Measurements from ENCODE around the gene TEX2. TPM values are rescaled to one million over a fixed set of nuclear protein-coding genes. Genes with fewer than 3 reads are reported as not detected.

The TEX2 gene
- total and polyA plus RNA-seq, 2 of the 13 experiments (the other 11 are each of a cell fraction or from before 2014, with no cell fraction given): 21.4 to 37.7 TPM

GRCh38 chr17:64203630-64204029, 59.4 kb downstream of the TEX2 start:
- no peak overlapping the region for H3K9ac ChIP-seq (ENCODE audit: insufficient read depth, low read depth, low read length)
- ChIA-PET POLR2A (interaction anchor here (3.0 to 4.1 kb wide), 2 partner anchors 13 to 58 kb away, joined by 22 to 33 read pairs; no protein-coding TSS in a partner anchor), CTCF (ENCODE audit: low intra/inter-chr PET ratio, low total read pairs) (no interaction called here)
- FAIRE-seq: no peak
- H3K9me3 ChIP-seq (ENCODE audit: low read length): no peaks in the 10 kb centered on the region
- WGBS (ENCODE audit: low lambda C conversion rate): 69% methylated on average over 4 of the region's 4 CpGs
- H3K36me3 ChIP-seq (replicated peaks in 1 of 2; ENCODE audit: control insufficient read depth in 1 of 2, insufficient read depth in 2 of 2, low read length in 2 of 2): no peaks in the 10 kb centered on the region; a peak in 1 of 5 replicates
- no peak overlapping the region for H3K4me2 ChIP-seq (ENCODE audit: low read depth, low read length)
- no peaks in the 10 kb centered on the region for H4K20me1 ChIP-seq (ENCODE audit: insufficient read depth, low read length)
- in situ Hi-C loops (cut with HindIII; ENCODE audit: extremely low pct_ligation_motif_present, low pct_unique_long_range_greater_than_20kb): no loop called here
- DNase-seq (ENCODE audit: low spot score): no peak
- H3K27me3 ChIP-seq (ENCODE audit: control insufficient read depth in 1 of 2, insufficient read depth in 2 of 2, low read length in 2 of 2): no peaks in the 10 kb centered on the region
- no peak overlapping the region for H3K4me3 ChIP-seq (replicated peaks in 1 of 3; ENCODE audit: insufficient read depth in 1 of 3, low read depth in 2 of 3, low read length in 3 of 3)
- no peak overlapping the region for H3K27ac ChIP-seq (ENCODE audit: extremely low read length, insufficient read depth, low read length)
- H3K79me2 ChIP-seq (ENCODE audit: insufficient read depth, low read length): peaks cover 31% of the 10 kb centered on the region
- ATAC-seq: no peak
- no peak overlapping the region for H2AFZ ChIP-seq (ENCODE audit: low read length)
- peaks cover 48% of the 10 kb centered on the region for H3K4me1 ChIP-seq (ENCODE audit: insufficient read depth, low read length)
- TF ChIP-seq, protein P1, sequence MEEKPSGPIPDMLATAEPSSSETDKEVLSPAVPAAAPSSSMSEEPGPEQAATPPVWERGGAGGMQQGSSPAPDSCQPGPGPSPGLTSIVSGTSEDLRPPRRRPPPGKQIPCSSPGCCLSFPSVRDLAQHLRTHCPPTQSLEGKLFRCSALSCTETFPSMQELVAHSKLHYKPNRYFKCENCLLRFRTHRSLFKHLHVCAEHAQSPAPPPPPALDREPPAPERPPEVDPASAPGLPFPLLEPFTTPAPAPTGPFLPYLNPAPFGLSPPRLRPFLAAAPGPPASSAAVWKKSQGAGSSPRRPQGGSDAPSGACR (CRISPR knock-in tag; IDR thresholded peaks at IDR 0.05): no peak
- TF ChIP-seq, protein P2, sequence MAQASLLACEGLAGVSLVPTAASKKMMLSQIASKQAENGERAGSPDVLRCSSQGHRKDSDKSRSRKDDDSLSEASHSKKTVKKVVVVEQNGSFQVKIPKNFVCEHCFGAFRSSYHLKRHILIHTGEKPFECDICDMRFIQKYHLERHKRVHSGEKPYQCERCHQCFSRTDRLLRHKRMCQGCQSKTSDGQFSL (CRISPR knock-in tag; IDR thresholded peaks at IDR 0.05): no peak
- no peak for TF ChIP-seq ZKSCAN8 (CRISPR knock-in tag; IDR thresholded peaks at IDR 0.05; ENCODE audit: borderline replicate concordance)
- no peak for TF ChIP-seq ZNF44 (CRISPR knock-in tag; IDR thresholded peaks at IDR 0.05)
- no peak for TF ChIP-seq BRD4 (CRISPR knock-in tag; IDR thresholded peaks at IDR 0.05)
- no TSS peak for BruUV-seq (replicated peaks)
- intact Hi-C loops (cut with micrococcal nuclease; ENCODE audit: unreplicated experiment): no loop called here

DNA sequence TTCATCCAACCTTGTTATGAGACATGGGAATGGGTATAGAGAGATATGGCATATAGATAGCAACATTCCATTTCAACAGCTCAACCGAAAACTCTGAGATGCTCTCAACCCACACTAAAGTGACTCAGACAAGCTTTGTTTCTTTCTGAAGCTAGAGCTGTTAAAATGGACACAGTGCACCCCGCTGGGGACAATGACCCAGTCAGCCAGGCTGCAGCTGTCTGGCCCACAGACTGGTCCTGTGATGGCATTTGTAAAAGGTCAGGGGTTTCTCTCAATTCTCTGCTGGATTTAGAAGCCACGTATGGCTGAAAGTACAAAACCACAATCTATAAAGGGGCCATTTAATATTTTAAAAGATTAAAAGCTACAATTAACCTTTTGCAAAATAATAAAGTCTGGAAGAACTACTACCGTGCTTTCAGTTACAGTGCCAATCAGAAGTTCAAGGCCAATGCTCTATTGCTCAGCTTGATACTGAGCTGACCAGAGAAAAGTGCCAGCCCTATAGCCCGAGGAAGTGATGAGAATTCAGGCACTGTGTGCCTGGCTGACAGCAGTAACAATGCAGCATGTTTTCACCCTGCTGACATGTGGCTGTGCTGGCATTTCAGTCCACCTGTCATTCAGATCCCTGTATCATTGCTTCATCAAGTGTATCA, 60.2 kb downstream of the TEX2 start:
- WGBS (ENCODE audit: low lambda C conversion rate): 51% methylated on average over 5 of the region's 5 CpGs
- DNase-seq (ENCODE audit: low spot score): peak; percentile 55
- BruUV-seq (replicated peaks): no TSS peak
- in situ Hi-C loops (cut with HindIII; ENCODE audit: extremely low pct_ligation_motif_present, low pct_unique_long_range_greater_than_20kb) (no loop called here), intact Hi-C loops (cut with micrococcal nuclease; ENCODE audit: unreplicated experiment) (no loop called here)
- Histone ChIP-seq H3K27ac (ENCODE audit: extremely low read length, insufficient read depth, low read length) (no peak overlapping the region), H3K36me3 (replicated peaks in 1 of 2; ENCODE audit: control insufficient read depth in 1 of 2, insufficient read depth in 2 of 2, low read length in 2 of 2) (no peaks in the 10 kb centered on the region), H3K4me3 (replicated peaks in 1 of 3; ENCODE audit: insufficient read depth in 1 of 3, low read depth in 2 of 3, low read length in 3 of 3) (no peak overlapping the region), H3K9ac (ENCODE audit: insufficient read depth, low read depth, low read length) (no peak overlapping the region), H3K79me2 (ENCODE audit: insufficient read depth, low read length) (peaks cover 32% of the 10 kb centered on the region), H3K27me3 (ENCODE audit: control insufficient read depth in 1 of 2, insufficient read depth in 2 of 2, low read length in 2 of 2) (no peaks in the 10 kb centered on the region), H3K4me1 (ENCODE audit: insufficient read depth, low read length) (peaks cover 48% of the 10 kb centered on the region), H3K4me2 (ENCODE audit: low read depth, low read length) (peak overlapping the region; percentile 8; the same call in 1 of the 2 replicates), H2AFZ (ENCODE audit: low read length) (no peak overlapping the region), H3K9me3 (ENCODE audit: low read length) (no peaks in the 10 kb centered on the region), H4K20me1 (ENCODE audit: insufficient read depth, low read length) (no peaks in the 10 kb centered on the region)
- no peak for FAIRE-seq
- peak; percentile 85 for ATAC-seq
- ChIA-PET POLR2A (interaction anchor here (1.0 to 4.1 kb wide), 3 partner anchors 14 to 57 kb away, joined by 4 to 33 read pairs (median 22); no protein-coding TSS in a partner anchor), CTCF (ENCODE audit: low intra/inter-chr PET ratio, low total read pairs) (no interaction called here)
- TF ChIP-seq MAFK (conservative IDR thresholded peaks at IDR 0.05 in 1 of 2, IDR thresholded peaks at IDR 0.05 in 1 of 2; ENCODE audit: low read length in 2 of 2) (no peak), HIVEP1 (CRISPR knock-in tag; IDR thresholded peaks at IDR 0.05) (no peak), RXRA (CRISPR knock-in tag; IDR thresholded peaks at IDR 0.05) (peak; percentile 46; the same call in 1 of the 2 replicates), ZNF350 (CRISPR knock-in tag; IDR thresholded peaks at IDR 0.05; ENCODE audit: borderline replicate concordance, low read depth) (no peak), AGO2 (optimal IDR thresholded peaks at IDR 0.05; ENCODE audit: low read depth, low read length) (no peak), HCFC1 (IDR thresholded peaks at IDR 0.05; ENCODE audit: low read depth, low read length) (no peak), MNT (IDR thresholded peaks at IDR 0.05) (peak; percentile 55; the same call in 1 of the 2 replicates), HNF4G (IDR thresholded peaks at IDR 0.05; ENCODE audit: borderline replicate concordance, low read depth, low read length) (no peak), HNF4G (CRISPR knock-in tag; IDR thresholded peaks at IDR 0.05; ENCODE audit: borderline replicate concordance, low read depth) (no peak)
- TF ChIP-seq, protein P3, sequence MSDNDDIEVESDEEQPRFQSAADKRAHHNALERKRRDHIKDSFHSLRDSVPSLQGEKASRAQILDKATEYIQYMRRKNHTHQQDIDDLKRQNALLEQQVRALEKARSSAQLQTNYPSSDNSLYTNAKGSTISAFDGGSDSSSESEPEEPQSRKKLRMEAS (IDR thresholded peaks at IDR 0.05): 0 out of 2 replicates have a peak, but pooled peaks have one; percentile 33

Measured in HepG2 (cell line).